Measurements from ENCODE around the gene TRIM26.

TRIM26 gene

GRCh38 chr6:30154709-30155519 is 58.3 kb downstream of the TRIM26 start:
- TF ChIP-seq CTCF (IDR thresholded peaks at IDR 0.05; ENCODE audit: borderline replicate concordance, control extremely low read depth, extremely low read depth, insufficient read depth, missing control alignments) = no peak
- DNase-seq (ENCODE audit: low spot score) = no peak
- in situ Hi-C loops (cut with MboI; ENCODE audit: low sequenced_read_pairs, unreplicated experiment) = no loop called here

GRCh38 chr6:30154061-30154460 is 59.1 kb downstream of the TRIM26 start:
- no peak for TF ChIP-seq CTCF (IDR thresholded peaks at IDR 0.05; ENCODE audit: borderline replicate concordance, control extremely low read depth, extremely low read depth, insufficient read depth, missing control alignments)
- in situ Hi-C loops (cut with MboI; ENCODE audit: low sequenced_read_pairs, unreplicated experiment) = no loop called here
- DNase-seq (ENCODE audit: low spot score) = no peak

- in situ Hi-C loops (cut with MboI; ENCODE audit: low sequenced_read_pairs, unreplicated experiment) = no loop called here
- no peak for TF ChIP-seq CTCF (IDR thresholded peaks at IDR 0.05; ENCODE audit: borderline replicate concordance, control extremely low read depth, extremely low read depth, insufficient read depth, missing control alignments)
- no peak for DNase-seq (ENCODE audit: low spot score)
Measured at GRCh38 chr6:30152910-30153610, 60.1 kb downstream of the TRIM26 start.

GRCh38 chr6:30152016-30152673 is 61.1 kb downstream of the TRIM26 start:
- no peak for TF ChIP-seq CTCF (IDR thresholded peaks at IDR 0.05; ENCODE audit: borderline replicate concordance, control extremely low read depth, extremely low read depth, insufficient read depth, missing control alignments)
- in situ Hi-C loops (cut with MboI; ENCODE audit: low sequenced_read_pairs, unreplicated experiment) = no loop called here
- DNase-seq (ENCODE audit: low spot score) = no peak

GRCh38 chr6:30151580-30151979 is 61.6 kb downstream of the TRIM26 start:
- in situ Hi-C loops (cut with MboI; ENCODE audit: low sequenced_read_pairs, unreplicated experiment) = no loop called here
- no peak for DNase-seq (ENCODE audit: low spot score)
- TF ChIP-seq CTCF (IDR thresholded peaks at IDR 0.05; ENCODE audit: borderline replicate concordance, control extremely low read depth, extremely low read depth, insufficient read depth, missing control alignments) = no peak

- DNase-seq (ENCODE audit: low spot score) = no peak
- in situ Hi-C loops (cut with MboI; ENCODE audit: low sequenced_read_pairs, unreplicated experiment) = no loop called here
- TF ChIP-seq CTCF (IDR thresholded peaks at IDR 0.05; ENCODE audit: borderline replicate concordance, control extremely low read depth, extremely low read depth, insufficient read depth, missing control alignments) = no peak
Measured at GRCh38 chr6:30150671-30151395, 62.4 kb downstream of the TRIM26 start.
